Vagina (tissue), 2 donors: ENCODE data around the gene APC. TPM values are rescaled to one million over a fixed set of nuclear protein-coding genes. Genes with fewer than 3 reads are reported as not detected.

Source experiments
- DNase-seq, 2 donors: peaks; one replicate each; pipeline ENCODE4 v3.0.0-alpha.2; 2017; ENCODE audit errors: extremely low spot score in 2 of 2
- H3K27ac ChIP-seq: fragments of 200-600 bp; sonication (generic); one replicate; pipeline ENCODE4 v1.5.1; 2019
- H3K27me3 ChIP-seq: fragments of 200-600 bp; sonication (generic); one replicate; pipeline ENCODE4 v1.5.1; 2019
- H3K36me3 ChIP-seq, 2 donors: fragments of 200-600 bp; sonication (generic); one replicate each; pipeline ENCODE4 v1.5.1; 2017 to 2019
- H3K4me1 ChIP-seq: fragments of 200-600 bp; sonication (generic); one replicate; pipeline ENCODE4 v1.5.1; 2019
- H3K4me3 ChIP-seq, 2 donors: fragments of 200-600 bp; sonication (generic); 1 replicate in 1 of 2; 2 replicates in 1 of 2; pipeline ENCODE4 v1.5.1; 2016 to 2019
- H3K9me3 ChIP-seq: fragments of 200-600 bp; sonication (generic); one replicate; pipeline ENCODE4 v1.5.1; 2019
- CTCF ChIP-seq, 3 experiments: fragments of 450-650 bp in 2 of 3; fragments of 200-600 bp in 1 of 3; sonication (generic) in 1 of 3; IDR thresholded peaks; one replicate each; pipeline ENCODE4 v1.5.1; 2017 to 2019; ENCODE audit warnings: antibody characterized with exemption in 3 of 3, mild to moderate bottlenecking in 2 of 3, moderate library complexity in 2 of 3
- POLR2A ChIP-seq, 2 donors: fragments of 450-650 bp; IDR thresholded peaks; one replicate each; pipeline ENCODE4 v1.6.1; 2017; ENCODE audit warnings: antibody characterized with exemption in 2 of 2, mild to moderate bottlenecking in 2 of 2, moderate library complexity in 2 of 2
- POLR2AphosphoS5 ChIP-seq, 2 donors: sonication (generic); formaldehyde crosslinking; IDR thresholded peaks; one replicate each; pipeline ENCODE4 v1.9.0; 2017; ENCODE audit warnings: antibody characterized with exemption in 2 of 2, mild to moderate bottlenecking in 2 of 2, low read depth in 1 of 2; ENCODE audit not compliant: insufficient read depth in 1 of 2
- intact Hi-C: fragments of 100-400 bp; cut with DNase I; formaldehyde crosslinking; loops from one replicate; pipeline ENCODE4 v1.15.1; 2023
- total RNA-seq: library from RNA; depleted of rRNA; stranded (reverse); fragments of >200 nt; gene quantifications from one replicate; pipeline ENCODE4 v1.2.3, GENCODE V29; 2016

APC gene
- total RNA-seq, 1 donor from 2014 or later, result 92.8 TPM

DNA sequence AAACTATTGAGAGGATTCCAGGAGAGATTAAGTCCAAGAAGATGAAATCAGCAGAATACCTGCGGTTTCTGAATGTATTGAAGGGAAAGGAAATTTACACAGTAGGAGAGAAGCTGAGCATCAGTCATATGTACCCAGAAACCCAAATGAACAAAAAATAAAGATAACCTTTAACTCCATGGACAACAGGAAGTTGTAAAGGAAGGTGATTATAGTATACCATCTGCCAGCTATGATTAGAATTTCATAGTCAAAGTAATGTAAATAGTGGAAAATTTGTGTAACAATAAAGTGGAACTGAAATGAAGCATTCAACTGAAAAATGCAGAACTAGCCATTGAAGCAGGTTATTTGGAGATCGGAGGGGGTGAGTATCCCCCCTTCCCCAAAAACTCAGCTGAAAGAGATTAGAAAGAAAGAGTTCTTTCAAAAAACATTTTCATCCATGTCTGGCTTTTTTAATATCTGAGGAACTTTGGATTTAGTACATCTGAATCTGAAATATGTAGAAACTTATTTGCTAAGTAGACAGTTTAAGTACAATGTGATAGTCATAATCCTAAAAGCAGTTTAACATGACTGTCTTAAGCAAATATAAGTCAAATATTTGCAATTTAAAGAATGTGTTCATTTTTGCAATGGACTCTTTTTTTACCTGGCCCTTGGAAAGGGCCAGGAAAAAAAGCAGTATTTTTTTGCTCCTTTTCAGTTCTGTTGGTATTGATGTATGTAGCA is 58.4 kb downstream of the APC start:
- Histone ChIP-seq H3K27me3 (no peaks in the 10 kb centered on the region), H3K9me3 (no peaks in the 10 kb centered on the region), H3K4me1 (no peaks in the 10 kb centered on the region), H3K27ac (no peak overlapping the region), H3K4me3 (no peak overlapping the region), H3K36me3 (peaks cover 0 to 28% of the 10 kb centered on the region in 2 donors)
- DNase-seq, result no peak
- TF ChIP-seq CTCF (IDR thresholded peaks at IDR 0.05) (no peak), POLR2AphosphoS5 (IDR thresholded peaks at IDR 0.05; ENCODE audit: insufficient read depth in 1 of 2, low read depth in 1 of 2) (no peak), POLR2A (IDR thresholded peaks at IDR 0.05) (no peak)
- intact Hi-C loops, result no loop called here

DNA sequence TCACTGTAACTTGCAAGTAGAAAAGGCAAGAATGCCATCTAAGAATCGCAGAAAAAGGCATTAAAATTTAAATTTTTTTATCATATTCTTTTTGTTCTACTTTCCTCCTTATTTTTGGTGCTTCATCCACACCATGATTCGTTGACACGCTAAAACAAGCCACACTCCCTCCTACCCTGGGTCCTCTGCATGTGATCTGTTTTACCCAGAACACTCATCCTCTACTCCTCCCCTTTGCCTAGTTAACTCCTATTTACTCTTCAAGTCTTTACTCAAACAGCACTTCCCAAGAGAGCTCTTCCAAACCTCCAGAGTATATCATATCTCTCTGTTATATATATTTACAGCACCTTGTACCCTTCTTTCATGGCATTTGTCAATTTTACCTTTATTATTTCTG is 62.0 kb downstream of the APC start:
- Histone ChIP-seq H3K27me3 (no peaks in the 10 kb centered on the region), H3K27ac (no peak overlapping the region), H3K4me3 (no peak overlapping the region), H3K36me3 (peaks cover 0 to under 1% of the 10 kb centered on the region in 2 donors), H3K4me1 (no peaks in the 10 kb centered on the region), H3K9me3 (no peaks in the 10 kb centered on the region)
- intact Hi-C loops, result no loop called here
- DNase-seq, result no peak
- no peak for TF ChIP-seq CTCF (IDR thresholded peaks at IDR 0.05)
- no peak for TF ChIP-seq POLR2A (IDR thresholded peaks at IDR 0.05)
- TF ChIP-seq POLR2AphosphoS5 (IDR thresholded peaks at IDR 0.05; ENCODE audit: insufficient read depth in 1 of 2, low read depth in 1 of 2), result no peak

DNA sequence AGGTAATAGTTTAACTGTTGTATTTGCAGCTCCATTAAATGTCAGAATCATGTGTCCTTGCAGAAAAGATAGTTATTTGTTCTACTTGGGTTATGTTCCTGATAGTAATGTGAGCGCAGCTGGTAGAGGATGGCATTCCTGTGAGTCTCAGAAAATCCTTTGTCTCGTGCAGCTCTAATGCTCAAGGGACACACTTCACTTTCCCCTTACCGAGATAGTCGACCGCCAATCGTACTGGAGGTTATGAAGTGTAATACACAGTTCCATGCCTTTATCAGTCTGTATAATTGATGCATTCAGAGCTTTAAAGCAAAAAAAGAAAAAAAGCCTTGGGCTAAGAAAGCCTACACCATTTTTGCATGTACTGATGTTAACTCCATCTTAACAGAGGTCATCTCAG is 63.2 kb downstream of the APC start:
- H3K9me3 ChIP-seq, result no peaks in the 10 kb centered on the region
- H3K36me3 ChIP-seq, result no peaks in the 10 kb centered on the region
- no peak overlapping the region for H3K27ac ChIP-seq
- H3K4me1 ChIP-seq, result no peaks in the 10 kb centered on the region
- H3K27me3 ChIP-seq, result no peaks in the 10 kb centered on the region
- TF ChIP-seq POLR2AphosphoS5 (IDR thresholded peaks at IDR 0.05; ENCODE audit: insufficient read depth in 1 of 2, low read depth in 1 of 2), result no peak
- TF ChIP-seq POLR2A (IDR thresholded peaks at IDR 0.05), result no peak
- no peak for TF ChIP-seq CTCF (IDR thresholded peaks at IDR 0.05)
- H3K4me3 ChIP-seq, result no peak overlapping the region
- DNase-seq, result no peak
- intact Hi-C loops, result no loop called here

DNA sequence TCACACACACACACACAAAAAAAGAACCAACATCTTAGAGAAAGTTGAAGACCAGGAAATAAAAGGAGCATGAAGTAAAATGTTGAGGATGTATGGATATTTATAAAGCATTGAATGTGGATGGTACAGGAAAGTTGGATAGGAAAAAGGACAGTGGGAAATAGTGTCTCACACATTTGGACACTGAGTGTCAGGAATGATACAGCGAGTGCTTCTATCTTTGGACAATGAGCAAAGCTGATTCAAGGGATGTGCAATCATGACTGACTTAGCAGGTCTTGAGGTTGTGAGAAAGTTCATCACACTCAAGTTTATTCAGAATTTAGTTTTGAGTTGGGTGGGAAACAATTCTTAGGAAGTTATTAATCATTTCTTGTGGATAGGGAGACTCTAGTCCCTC is 73.3 kb downstream of the APC start:
- DNase-seq, result no peak
- H3K27ac ChIP-seq, result no peak overlapping the region
- H3K27me3 ChIP-seq, result no peaks in the 10 kb centered on the region
- no peak for TF ChIP-seq POLR2A (IDR thresholded peaks at IDR 0.05)
- TF ChIP-seq CTCF (IDR thresholded peaks at IDR 0.05), result no peak
- no peak for TF ChIP-seq POLR2AphosphoS5 (IDR thresholded peaks at IDR 0.05; ENCODE audit: insufficient read depth in 1 of 2, low read depth in 1 of 2)
- no peaks in the 10 kb centered on the region for H3K4me1 ChIP-seq
- intact Hi-C loops, result no loop called here
- H3K36me3 ChIP-seq, result peaks cover 0 to 18% of the 10 kb centered on the region in 2 donors
- no peak overlapping the region for H3K4me3 ChIP-seq
- no peaks in the 10 kb centered on the region for H3K9me3 ChIP-seq

- Histone ChIP-seq H3K27me3 (no peaks in the 10 kb centered on the region), H3K36me3 (peaks cover 0 to 18% of the 10 kb centered on the region in 2 donors)
- intact Hi-C loops, result no loop called here
Measured at GRCh38 chr5:112812549-112812948, 74.9 kb downstream of the APC start.

More at GRCh38 chr5:112812549-112812948, 74.9 kb downstream of the APC start:
- TF ChIP-seq CTCF (IDR thresholded peaks at IDR 0.05) (no peak), POLR2A (IDR thresholded peaks at IDR 0.05) (no peak)
- Histone ChIP-seq H3K4me3 (no peak overlapping the region), H3K4me1 (no peaks in the 10 kb centered on the region), H3K27ac (no peak overlapping the region), H3K9me3 (no peaks in the 10 kb centered on the region)
- no peak for DNase-seq
